GM12875 (cell line): ENCODE results near the gene KLHL2.
"Not testable (repeated sequence)": the region's sequence is repeated elsewhere in the genome, so short reads cannot be mapped to it uniquely, and the experiment has no call there.

Experiments used
- H3K4me3 ChIP-seq: one replicate; pipeline ENCODE4 v1.5.1; 2011; ENCODE audit warnings: low read depth, low read length, control low read depth
- CTCF ChIP-seq: IDR thresholded peaks from 2 replicates; pipeline ENCODE4 v1.5.1; 2011; ENCODE audit warnings: low read depth, mild to moderate bottlenecking, control low read depth, inconsistent platforms, low read length, moderate library complexity, borderline replicate concordance; ENCODE audit not compliant: insufficient read depth

Gene KLHL2

DNA sequence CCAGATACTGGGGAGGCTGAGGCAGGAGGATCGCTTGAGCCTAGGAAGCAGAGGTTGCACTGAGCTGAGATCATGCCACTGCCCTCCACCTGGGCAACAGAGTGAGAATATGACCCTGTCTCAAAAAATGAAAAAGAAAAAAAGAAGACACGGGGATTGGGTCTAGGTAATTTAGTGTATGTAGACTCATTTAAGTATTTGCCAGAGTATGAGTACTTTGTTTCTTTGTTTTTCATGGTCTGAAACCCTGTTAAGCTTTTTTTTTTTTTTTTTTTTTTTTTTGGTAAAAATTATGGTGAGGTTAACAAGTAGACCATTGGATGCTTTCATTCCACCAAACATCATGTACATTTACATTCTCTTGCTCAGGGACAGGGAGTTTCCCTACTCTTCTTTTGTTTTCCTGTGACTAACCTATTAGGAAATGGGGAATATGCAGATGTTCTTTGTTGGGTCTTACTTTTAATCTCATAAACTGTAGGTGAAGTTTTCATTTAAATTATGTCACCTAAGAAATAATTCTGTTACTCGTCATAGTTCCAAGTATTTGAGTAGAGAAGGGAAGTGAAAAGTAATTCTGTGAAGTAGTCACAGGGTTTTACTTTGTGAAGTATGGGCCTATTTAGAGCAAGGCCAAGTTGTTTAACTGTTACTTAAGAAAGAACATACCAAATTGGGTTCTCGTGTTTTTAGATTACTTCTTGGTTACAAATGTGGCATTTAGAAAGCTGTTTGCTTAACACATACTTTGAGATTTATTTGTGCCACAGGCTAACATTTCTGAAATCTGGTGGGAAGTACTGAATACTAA is 25.5 kb downstream of the KLHL2 start:
- not testable (repeated sequence) for H3K4me3 ChIP-seq

DNA sequence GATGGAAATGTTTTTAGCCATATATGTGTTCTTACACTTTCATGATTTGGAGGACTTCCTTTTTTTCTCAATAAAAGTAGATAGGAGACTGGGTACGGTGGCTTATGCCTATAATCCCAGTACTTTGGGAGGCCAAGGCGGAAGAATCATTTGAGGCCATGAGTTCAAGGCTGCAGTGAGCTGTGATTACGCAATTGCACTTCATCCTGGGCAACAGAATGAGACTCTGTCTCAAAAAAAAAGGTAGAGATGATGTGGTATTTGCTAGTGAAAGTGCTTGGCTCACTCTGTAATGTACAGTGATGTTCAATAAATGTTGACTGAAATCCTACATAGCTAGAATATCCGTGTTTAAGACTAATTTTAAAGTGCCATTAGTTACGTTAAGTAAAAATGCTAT is 27.4 kb downstream of the KLHL2 start:
- TF ChIP-seq CTCF = no peak

GRCh38 chr4:165236852-165237251 is 29.5 kb downstream of the KLHL2 start:
- H3K4me3 ChIP-seq = not testable (repeated sequence)

More for the DNA sequence above, 27.4 kb downstream of the KLHL2 start:
- H3K4me3 ChIP-seq = no peak overlapping the region

GRCh38 chr4:165238041-165238640 is 30.8 kb downstream of the KLHL2 start:
- H3K4me3 ChIP-seq = not testable (repeated sequence)

- H3K4me3 ChIP-seq = not testable (repeated sequence)
Measured at GRCh38 chr4:165240761-165241160, 33.4 kb downstream of the KLHL2 start.

DNA sequence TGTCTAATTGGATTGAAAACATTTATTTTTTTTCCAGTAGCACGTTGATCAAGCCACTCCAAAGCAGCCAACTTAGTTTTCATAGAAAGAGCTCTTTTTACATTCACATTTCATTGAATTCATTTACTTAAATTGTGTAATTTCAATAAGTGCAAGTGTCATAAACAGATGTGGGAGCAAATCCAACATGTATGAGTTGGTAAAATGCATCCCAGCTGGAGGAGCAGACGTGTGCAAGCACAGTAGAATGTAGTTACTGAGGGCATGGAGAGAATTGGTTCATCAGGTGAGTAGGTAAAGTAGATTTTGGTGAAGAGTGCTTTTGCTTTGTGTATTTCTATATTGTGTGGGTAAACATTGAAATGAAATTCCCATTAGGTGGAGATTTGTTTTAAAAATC is 36.8 kb downstream of the KLHL2 start:
- H3K4me3 ChIP-seq = not testable (repeated sequence)

DNA sequence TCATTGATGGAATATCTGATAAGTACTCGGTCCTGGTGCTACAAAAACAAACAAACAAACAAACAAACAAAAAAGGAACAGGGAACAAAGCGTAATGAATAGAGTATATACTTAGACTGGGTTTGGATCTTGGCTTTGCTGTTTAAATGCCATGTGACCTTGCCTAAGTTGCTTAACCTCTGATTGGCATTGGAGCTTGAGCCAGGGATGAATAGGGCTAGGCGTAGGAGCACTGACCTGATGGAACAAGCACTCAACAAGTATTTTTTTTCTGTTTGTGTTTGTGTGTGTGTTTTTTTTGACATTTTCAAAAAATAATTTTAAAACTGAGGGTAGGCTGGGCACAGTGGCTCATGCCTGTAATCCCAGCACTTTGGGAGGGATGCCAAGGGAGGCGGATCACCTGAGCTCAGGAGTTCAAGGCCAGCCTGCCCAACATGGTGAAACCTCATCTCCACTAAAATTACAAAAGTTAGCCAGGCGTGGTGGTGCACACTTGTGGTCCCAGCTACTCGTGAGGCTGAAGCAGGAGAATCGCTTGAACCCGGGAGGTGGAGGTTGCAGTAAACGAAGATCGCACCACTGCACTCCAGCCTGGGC is 37.3 kb downstream of the KLHL2 start:
- H3K4me3 ChIP-seq = not testable (repeated sequence)

- no peak for TF ChIP-seq CTCF
- no peak overlapping the region for H3K4me3 ChIP-seq
Measured at GRCh38 chr4:165248102-165248501, 40.7 kb downstream of the KLHL2 start.

- not testable (repeated sequence) for H3K4me3 ChIP-seq
Measured at GRCh38 chr4:165248904-165249303, 41.5 kb downstream of the KLHL2 start.

DNA sequence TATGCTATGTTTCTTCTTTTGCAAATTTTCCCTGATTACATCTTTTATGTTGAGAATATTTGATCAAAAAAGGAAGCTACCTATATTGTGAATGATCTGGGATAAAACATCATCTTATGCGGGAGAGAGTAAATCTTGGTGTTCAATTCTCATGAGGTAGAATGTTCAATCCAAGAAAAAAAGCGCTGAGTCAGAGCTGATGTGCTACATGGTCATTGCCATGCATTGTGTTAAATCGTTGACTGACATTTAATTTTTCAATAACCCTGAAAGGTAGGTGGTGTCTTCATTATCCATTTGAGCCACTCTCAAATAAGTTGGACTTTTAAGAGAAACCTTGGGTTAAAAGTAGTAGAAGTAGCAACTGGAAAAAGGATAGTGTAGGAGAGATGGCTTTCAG is 47.4 kb downstream of the KLHL2 start:
- H3K4me3 ChIP-seq = not testable (repeated sequence)

DNA sequence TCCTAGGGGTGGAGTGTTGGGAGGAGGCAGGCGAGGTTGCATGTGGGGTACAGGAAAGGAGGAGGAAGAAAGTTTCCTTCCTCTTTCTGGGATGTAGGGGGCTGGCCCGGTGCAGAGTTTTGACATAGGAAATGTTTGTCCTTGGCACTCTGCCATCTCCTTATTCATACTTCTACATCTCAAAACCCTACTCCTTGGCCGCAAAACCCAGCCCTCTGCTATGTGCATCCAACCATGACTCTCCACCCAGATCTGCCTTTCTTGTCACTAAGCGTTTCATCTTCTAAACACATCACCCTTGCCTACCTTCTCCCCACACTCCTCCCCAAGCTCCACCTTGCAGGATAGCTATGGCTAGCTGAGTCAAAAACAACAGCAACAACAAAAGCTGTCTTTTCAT is 48.1 kb downstream of the KLHL2 start:
- H3K4me3 ChIP-seq = not testable (repeated sequence)

- H3K4me3 ChIP-seq = not testable (repeated sequence)
Measured at GRCh38 chr4:165256074-165256659, 48.8 kb downstream of the KLHL2 start.

DNA sequence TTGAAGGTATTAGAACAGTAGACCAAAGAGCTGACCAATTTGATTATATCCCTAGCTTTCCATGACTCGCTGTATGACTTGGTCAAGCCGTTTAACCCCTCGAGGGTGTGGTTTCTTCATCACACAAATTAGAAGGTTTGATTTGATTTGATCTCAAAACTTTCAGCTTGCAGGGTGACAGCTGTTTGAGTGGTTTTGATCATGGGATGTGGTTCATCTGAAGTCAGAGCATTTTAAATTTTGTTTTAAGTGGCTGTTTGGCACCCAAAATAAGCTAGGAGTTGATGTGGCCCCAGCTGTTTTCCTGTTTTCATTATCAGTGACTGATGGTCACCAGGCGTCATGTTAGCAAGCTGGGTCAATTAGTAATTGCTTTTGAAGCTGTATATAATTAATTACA is 52.4 kb downstream of the KLHL2 start:
- not testable (repeated sequence) for H3K4me3 ChIP-seq

DNA sequence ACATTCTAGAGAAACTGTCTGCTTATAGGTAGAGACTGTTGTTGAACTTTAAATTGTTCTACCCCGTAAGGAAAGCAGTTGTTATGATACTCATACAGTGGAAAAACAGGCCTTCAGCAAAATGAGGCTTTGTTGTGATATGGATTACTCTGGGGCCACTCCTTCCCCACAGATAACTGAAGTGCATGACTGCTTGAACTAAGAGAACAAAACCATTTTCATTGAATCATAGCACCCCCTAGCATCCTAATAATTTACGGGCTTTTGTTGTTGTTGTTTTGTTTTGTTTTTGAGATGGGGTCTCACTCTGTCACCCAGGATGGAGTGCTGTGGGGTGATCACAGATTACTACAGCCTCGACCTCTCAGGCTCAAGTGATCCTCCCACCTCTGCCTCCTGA is 54.9 kb downstream of the KLHL2 start:
- not testable (repeated sequence) for H3K4me3 ChIP-seq

DNA sequence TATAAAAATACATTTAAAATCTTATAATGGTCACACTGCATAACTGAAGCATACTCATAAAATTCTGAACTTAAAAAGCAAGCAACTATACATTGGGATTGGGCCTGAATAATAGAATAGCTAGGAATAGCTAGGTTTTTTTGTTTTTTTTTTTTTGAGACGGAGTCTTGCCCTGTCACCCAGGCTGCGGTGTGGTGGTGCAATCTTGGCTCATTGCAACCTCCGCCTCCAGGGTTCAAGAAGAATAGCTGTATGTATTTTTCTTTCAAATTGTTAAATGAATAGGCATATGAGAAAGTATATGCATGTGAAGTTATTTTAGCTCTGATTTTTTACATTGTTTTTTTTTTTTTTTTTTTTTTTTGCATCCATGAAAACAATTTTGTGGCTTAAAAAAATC is 56.1 kb downstream of the KLHL2 start:
- H3K4me3 ChIP-seq = not testable (repeated sequence)

DNA sequence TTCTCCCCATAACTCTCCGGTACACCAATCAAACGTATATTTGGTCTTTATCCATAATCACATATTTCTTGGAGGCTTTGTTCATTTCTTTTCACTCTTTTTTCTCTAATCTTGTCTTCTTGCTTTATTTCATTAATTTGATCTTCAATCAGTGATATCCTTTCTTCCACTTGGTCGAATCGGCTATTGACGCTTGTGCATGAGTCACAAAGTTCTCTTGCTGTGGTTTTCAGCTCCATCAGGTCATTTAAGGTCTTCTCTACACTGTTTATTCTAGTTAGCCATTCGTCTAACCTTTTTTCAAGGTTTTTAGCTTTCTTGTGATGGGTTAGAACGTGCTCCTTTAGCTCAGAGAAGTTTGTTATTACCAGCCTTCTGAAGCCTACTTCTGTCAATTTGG is 62.6 kb downstream of the KLHL2 start:
- not testable (repeated sequence) for H3K4me3 ChIP-seq

GRCh38 chr4:165273443-165273842 is 66.1 kb downstream of the KLHL2 start:
- H3K4me3 ChIP-seq = not testable (repeated sequence)

DNA sequence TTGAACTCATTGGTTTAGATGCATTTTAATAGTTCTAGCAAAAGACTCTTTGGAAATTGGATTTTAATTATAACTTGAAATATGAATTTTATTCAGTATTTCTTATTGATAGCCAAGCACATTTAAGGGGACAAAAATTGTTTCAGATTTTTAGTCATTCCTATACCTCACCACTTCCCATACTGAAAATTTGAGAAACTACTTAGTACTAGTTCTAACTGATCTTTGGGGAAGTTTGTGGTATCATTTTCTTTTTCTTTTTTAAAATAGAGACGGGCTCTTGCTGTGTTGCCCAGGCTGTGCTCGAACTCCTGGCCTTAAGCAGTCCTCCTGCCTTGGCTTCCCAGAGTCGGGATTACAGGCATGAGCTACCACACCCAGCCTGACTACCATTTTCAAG is 68.0 kb downstream of the KLHL2 start:
- H3K4me3 ChIP-seq = not testable (repeated sequence)
